NT2/D1 (cell line): Measurements from ENCODE around the gene APLNR.

Experiments
- DNase-seq: peaks from one replicate; pipeline ENCODE4 v3.0.0-alpha.2; 2011; ENCODE audit warnings: low read depth, low spot score
- H3K27me3 ChIP-seq: 2 replicates; pipeline ENCODE4 v1.6.0; 2011; ENCODE audit warnings: mild to moderate bottlenecking; ENCODE audit not compliant: insufficient read length, insufficient read depth
- H3K36me3 ChIP-seq: 2 replicates; pipeline ENCODE4 v1.6.1; 2011; ENCODE audit warnings: mild to moderate bottlenecking, low read length, mixed read lengths; ENCODE audit not compliant: insufficient read depth, insufficient read length
- H3K4me1 ChIP-seq: 2 replicates; pipeline ENCODE4 v1.5.1; 2011; ENCODE audit not compliant: insufficient read depth, insufficient read length
- H3K4me3 ChIP-seq: 2 replicates; pipeline ENCODE4 v1.5.1; 2011; ENCODE audit warnings: low read depth; ENCODE audit not compliant: insufficient read length
- H3K9ac ChIP-seq: 2 replicates; pipeline ENCODE4 v1.6.0; 2011; ENCODE audit warnings: low read depth; ENCODE audit not compliant: insufficient read length
- H3K9me3 ChIP-seq: 2 replicates; pipeline ENCODE4 v1.5.1; 2011; ENCODE audit warnings: mild to moderate bottlenecking, low read length; ENCODE audit not compliant: insufficient read depth
- SUZ12 ChIP-seq: IDR thresholded peaks from 2 replicates; pipeline ENCODE4 v1.6.1; 2011; ENCODE audit not compliant: insufficient read length, insufficient read depth; ENCODE audit errors: extremely low read depth
- YY1 ChIP-seq: IDR thresholded peaks from 2 replicates; pipeline ENCODE4 v1.6.1; 2011; ENCODE audit not compliant: insufficient read length, insufficient read depth
- ZNF274 ChIP-seq: IDR thresholded peaks from 2 replicates; pipeline ENCODE4 v1.6.1; 2011; ENCODE audit warnings: mild to moderate bottlenecking, low read depth, low read length

Gene APLNR

GRCh38 chr11:57276169-57276970, 39.3 kb upstream of the APLNR start:
- Histone ChIP-seq H3K9ac (no peak overlapping the region), H3K4me3 (no peak overlapping the region), H3K27me3 (peaks cover 10% of the 10 kb centered on the region), H3K9me3 (peaks cover 21% of the 10 kb centered on the region), H3K4me1 (no peaks in the 10 kb centered on the region), H3K36me3 (no peaks in the 10 kb centered on the region)
- no peak for TF ChIP-seq SUZ12
- no peak for TF ChIP-seq YY1
- TF ChIP-seq ZNF274: no peak
- DNase-seq: no peak

- no peak for TF ChIP-seq YY1
- no peak for TF ChIP-seq ZNF274
- no peak for TF ChIP-seq SUZ12
- Histone ChIP-seq H3K4me1 (no peaks in the 10 kb centered on the region), H3K27me3 (peaks cover 10% of the 10 kb centered on the region), H3K9ac (no peak overlapping the region), H3K9me3 (peaks cover 15% of the 10 kb centered on the region), H3K4me3 (no peak overlapping the region), H3K36me3 (no peaks in the 10 kb centered on the region)
- DNase-seq: no peak
Measured at GRCh38 chr11:57275582-57275981, 38.5 kb upstream of the APLNR start.

- Histone ChIP-seq H3K9ac (no peak overlapping the region), H3K27me3 (peaks cover 10% of the 10 kb centered on the region), H3K4me1 (no peaks in the 10 kb centered on the region), H3K36me3 (no peaks in the 10 kb centered on the region), H3K9me3 (peaks cover 15% of the 10 kb centered on the region), H3K4me3 (no peak overlapping the region)
- DNase-seq: no peak
- TF ChIP-seq SUZ12 (no peak), ZNF274 (no peak), YY1 (no peak)
Measured at GRCh38 chr11:57274904-57275498, 38.0 kb upstream of the APLNR start.

- H3K27me3 ChIP-seq: peaks cover 10% of the 10 kb centered on the region
- TF ChIP-seq SUZ12 (no peak), ZNF274 (no peak), YY1 (no peak)
- H3K4me1 ChIP-seq: no peaks in the 10 kb centered on the region
- H3K4me3 ChIP-seq: no peak overlapping the region
- H3K9me3 ChIP-seq: peaks cover 15% of the 10 kb centered on the region
- no peak for DNase-seq
- no peaks in the 10 kb centered on the region for H3K36me3 ChIP-seq
- H3K9ac ChIP-seq: no peak overlapping the region
Measured at GRCh38 chr11:57273448-57274058, 36.5 kb upstream of the APLNR start.

- no peaks in the 10 kb centered on the region for H3K4me1 ChIP-seq
- TF ChIP-seq YY1 (no peak), SUZ12 (no peak), ZNF274 (no peak)
- no peak for DNase-seq
- H3K27me3 ChIP-seq: no peaks in the 10 kb centered on the region
- H3K4me3 ChIP-seq: no peak overlapping the region
- no peak overlapping the region for H3K9ac ChIP-seq
- H3K36me3 ChIP-seq: no peaks in the 10 kb centered on the region
- peaks cover 22% of the 10 kb centered on the region for H3K9me3 ChIP-seq
Measured at GRCh38 chr11:57269571-57270021, 32.5 kb upstream of the APLNR start.

- no peaks in the 10 kb centered on the region for H3K36me3 ChIP-seq
- H3K27me3 ChIP-seq: no peaks in the 10 kb centered on the region
- no peaks in the 10 kb centered on the region for H3K4me1 ChIP-seq
- no peak for DNase-seq
- TF ChIP-seq ZNF274 (no peak), SUZ12 (no peak), YY1 (no peak)
- H3K9me3 ChIP-seq: peaks cover 7% of the 10 kb centered on the region
- no peak overlapping the region for H3K9ac ChIP-seq
- no peak overlapping the region for H3K4me3 ChIP-seq
Measured at GRCh38 chr11:57266157-57266556, 29.1 kb upstream of the APLNR start.

- Histone ChIP-seq H3K9me3 (peaks cover 7% of the 10 kb centered on the region), H3K4me3 (no peak overlapping the region), H3K9ac (no peak overlapping the region), H3K36me3 (no peaks in the 10 kb centered on the region), H3K27me3 (no peaks in the 10 kb centered on the region), H3K4me1 (no peaks in the 10 kb centered on the region)
- peak; percentile 72 for DNase-seq
- TF ChIP-seq YY1: no peak
- TF ChIP-seq SUZ12: no peak
- TF ChIP-seq ZNF274: no peak
Measured at GRCh38 chr11:57263351-57263750, 26.3 kb upstream of the APLNR start.
